ENCODE results near the gene CLCN2. TPM values are rescaled to one million over a fixed set of nuclear protein-coding genes. Genes with fewer than 3 reads are reported as not detected.

CLCN2 gene
- total RNA-seq, 1 donor = 4.3 TPM

DNA sequence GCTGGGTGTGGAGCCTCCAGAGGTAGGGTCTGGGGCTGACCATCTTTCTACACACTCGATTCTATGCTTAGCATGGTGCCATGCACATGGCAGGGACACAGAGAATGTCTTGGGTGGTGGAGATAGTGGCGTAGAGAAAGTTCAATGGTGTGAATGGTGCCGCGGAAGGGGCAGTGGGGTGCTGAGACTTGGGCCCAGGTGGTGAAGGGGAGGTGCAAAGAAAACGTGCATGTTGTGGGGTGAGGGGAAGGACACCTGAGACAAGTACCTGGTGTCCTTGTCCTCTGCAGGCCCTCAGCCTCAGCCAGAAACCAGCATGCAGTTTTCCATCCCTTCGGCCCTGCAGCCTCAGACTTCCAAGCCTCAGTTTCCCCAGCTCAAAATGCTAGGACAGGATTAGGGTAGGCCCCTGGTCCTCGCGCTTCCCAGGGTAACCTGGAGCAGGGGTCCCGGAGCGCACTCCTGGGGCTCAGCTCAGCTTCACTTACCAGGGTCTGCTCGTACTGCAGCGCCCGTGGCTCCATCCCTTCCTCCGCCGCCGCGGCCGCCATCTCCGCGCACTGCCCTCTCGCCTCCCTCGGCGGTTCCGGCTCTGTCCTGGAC is 375 bp downstream of the CLCN2 start:
- peak overlapping the region; percentile 94 for H3K4me2 ChIP-seq (ENCODE audit: insufficient read depth, low read length)
- no peak for DNase-seq (ENCODE audit: insufficient read length, low spot score, missing footprints)
- H3K27ac ChIP-seq (ENCODE audit: low read depth, low read length) = no peak overlapping the region
- peak overlapping the region; percentile 90 for H3K4me3 ChIP-seq (ENCODE audit: insufficient read depth, low read length)
- TF ChIP-seq, protein P1, sequence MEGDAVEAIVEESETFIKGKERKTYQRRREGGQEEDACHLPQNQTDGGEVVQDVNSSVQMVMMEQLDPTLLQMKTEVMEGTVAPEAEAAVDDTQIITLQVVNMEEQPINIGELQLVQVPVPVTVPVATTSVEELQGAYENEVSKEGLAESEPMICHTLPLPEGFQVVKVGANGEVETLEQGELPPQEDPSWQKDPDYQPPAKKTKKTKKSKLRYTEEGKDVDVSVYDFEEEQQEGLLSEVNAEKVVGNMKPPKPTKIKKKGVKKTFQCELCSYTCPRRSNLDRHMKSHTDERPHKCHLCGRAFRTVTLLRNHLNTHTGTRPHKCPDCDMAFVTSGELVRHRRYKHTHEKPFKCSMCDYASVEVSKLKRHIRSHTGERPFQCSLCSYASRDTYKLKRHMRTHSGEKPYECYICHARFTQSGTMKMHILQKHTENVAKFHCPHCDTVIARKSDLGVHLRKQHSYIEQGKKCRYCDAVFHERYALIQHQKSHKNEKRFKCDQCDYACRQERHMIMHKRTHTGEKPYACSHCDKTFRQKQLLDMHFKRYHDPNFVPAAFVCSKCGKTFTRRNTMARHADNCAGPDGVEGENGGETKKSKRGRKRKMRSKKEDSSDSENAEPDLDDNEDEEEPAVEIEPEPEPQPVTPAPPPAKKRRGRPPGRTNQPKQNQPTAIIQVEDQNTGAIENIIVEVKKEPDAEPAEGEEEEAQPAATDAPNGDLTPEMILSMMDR (IDR thresholded peaks at IDR 0.05; ENCODE audit: extremely low read depth, low read depth, low read length) = no peak
- peaks cover 29% of the 10 kb centered on the region for H3K79me2 ChIP-seq (ENCODE audit: insufficient read depth, low read length)
- H3K27me3 ChIP-seq (ENCODE audit: insufficient read depth, low read length) = no peaks in the 10 kb centered on the region
- peaks cover 7% of the 10 kb centered on the region for H4K20me1 ChIP-seq (ENCODE audit: insufficient read depth, low read length)
- H2AFZ ChIP-seq (ENCODE audit: low read length) = peak overlapping the region; percentile 81
- H3K4me1 ChIP-seq (ENCODE audit: insufficient read depth, low read length) = peaks cover 19% of the 10 kb centered on the region
- no peaks in the 10 kb centered on the region for H3K9me3 ChIP-seq (ENCODE audit: low read depth, low read length)
- peaks cover 13% of the 10 kb centered on the region for H3K36me3 ChIP-seq (ENCODE audit: insufficient read depth, low read length)

DNA sequence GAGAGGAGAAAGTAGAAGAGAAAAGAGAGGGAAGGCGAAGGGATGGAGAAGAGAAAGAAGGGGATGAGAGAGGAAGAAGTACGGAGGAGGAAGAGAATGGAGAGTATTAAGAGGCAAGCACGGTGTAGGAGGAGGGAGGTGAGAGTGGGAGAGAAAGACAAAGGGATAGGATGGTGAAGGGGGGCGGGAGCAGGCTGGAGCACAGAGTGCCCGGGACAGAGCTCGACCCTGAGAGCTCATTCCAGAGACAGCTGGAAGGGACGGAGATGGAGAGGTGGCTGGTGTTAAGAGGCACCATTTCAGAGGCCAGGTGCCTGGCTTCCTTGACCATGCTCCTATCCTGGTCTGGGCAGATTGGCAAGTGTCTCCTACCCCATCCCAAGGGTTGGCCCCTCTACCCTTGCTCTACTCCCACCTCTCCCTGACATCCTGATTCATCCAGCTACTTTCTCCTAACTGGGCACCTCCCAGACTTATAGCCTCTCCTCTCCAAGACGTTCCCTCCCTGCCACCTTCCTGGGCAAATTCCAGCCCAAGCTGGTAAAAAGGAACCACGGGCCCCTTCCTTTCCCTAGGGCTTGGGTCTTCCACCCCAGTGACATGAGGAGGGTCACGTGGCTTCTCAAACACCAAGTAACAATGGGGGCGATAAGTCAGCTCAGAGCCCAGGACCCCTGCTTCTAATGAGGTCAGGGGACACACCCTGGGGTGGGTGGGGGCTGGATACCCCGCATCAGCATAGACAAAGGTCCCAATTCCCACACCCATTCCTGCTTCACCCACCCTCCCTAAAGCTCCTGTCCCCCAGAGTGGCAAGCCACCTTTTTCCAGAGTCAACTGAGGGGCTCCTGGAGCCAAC is 1.1 kb downstream of the CLCN2 start:
- H4K20me1 ChIP-seq (ENCODE audit: insufficient read depth, low read length) = peaks cover 7% of the 10 kb centered on the region
- peaks cover 10% of the 10 kb centered on the region for H3K36me3 ChIP-seq (ENCODE audit: insufficient read depth, low read length)
- peaks cover 26% of the 10 kb centered on the region for H3K79me2 ChIP-seq (ENCODE audit: insufficient read depth, low read length)
- H2AFZ ChIP-seq (ENCODE audit: low read length) = peak overlapping the region; percentile 81
- TF ChIP-seq, protein P1 (IDR thresholded peaks at IDR 0.05; ENCODE audit: extremely low read depth, low read depth, low read length) = no peak
- H3K4me3 ChIP-seq (ENCODE audit: insufficient read depth, low read length) = peak overlapping the region; percentile 90
- DNase-seq (ENCODE audit: insufficient read length, low spot score, missing footprints) = no peak
- no peak overlapping the region for H3K27ac ChIP-seq (ENCODE audit: low read depth, low read length)
- no peaks in the 10 kb centered on the region for H3K27me3 ChIP-seq (ENCODE audit: insufficient read depth, low read length)
- H3K9me3 ChIP-seq (ENCODE audit: low read depth, low read length) = no peaks in the 10 kb centered on the region
- H3K4me1 ChIP-seq (ENCODE audit: insufficient read depth, low read length) = peaks cover 27% of the 10 kb centered on the region
- peak overlapping the region; percentile 94 for H3K4me2 ChIP-seq (ENCODE audit: insufficient read depth, low read length)

DNA sequence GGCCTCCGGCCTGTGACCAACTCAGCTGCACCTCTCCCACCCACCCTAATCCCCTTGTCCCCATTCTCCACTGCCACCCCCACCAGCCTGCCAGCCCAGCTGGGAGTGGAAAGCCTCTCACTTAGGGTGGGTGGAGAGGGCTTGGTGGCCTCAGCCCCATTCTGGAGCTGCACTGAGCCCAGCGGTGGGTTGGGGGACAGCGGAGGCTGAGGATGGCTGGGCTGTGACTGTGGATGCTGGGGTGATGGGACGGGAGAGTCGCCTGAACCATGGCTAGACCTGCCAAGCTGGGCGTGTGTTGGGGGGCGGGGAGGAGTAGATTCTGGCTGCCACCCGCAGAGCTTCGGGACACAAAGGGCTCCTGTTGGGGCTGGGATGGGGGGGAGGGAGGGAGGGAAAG is 1.8 kb downstream of the CLCN2 start:
- H3K36me3 ChIP-seq (ENCODE audit: insufficient read depth, low read length) = peaks cover 3% of the 10 kb centered on the region
- peaks cover 25% of the 10 kb centered on the region for H3K4me1 ChIP-seq (ENCODE audit: insufficient read depth, low read length)
- no peak overlapping the region for H3K4me3 ChIP-seq (ENCODE audit: insufficient read depth, low read length)
- no peak overlapping the region for H3K27ac ChIP-seq (ENCODE audit: low read depth, low read length)
- TF ChIP-seq, protein P1 (IDR thresholded peaks at IDR 0.05; ENCODE audit: extremely low read depth, low read depth, low read length) = no peak
- DNase-seq (ENCODE audit: insufficient read length, low spot score, missing footprints) = no peak
- peaks cover 20% of the 10 kb centered on the region for H3K79me2 ChIP-seq (ENCODE audit: insufficient read depth, low read length)
- peaks cover 8% of the 10 kb centered on the region for H4K20me1 ChIP-seq (ENCODE audit: insufficient read depth, low read length)
- H3K4me2 ChIP-seq (ENCODE audit: insufficient read depth, low read length) = no peak overlapping the region
- H3K9me3 ChIP-seq (ENCODE audit: low read depth, low read length) = no peaks in the 10 kb centered on the region
- H3K27me3 ChIP-seq (ENCODE audit: insufficient read depth, low read length) = no peaks in the 10 kb centered on the region
- H2AFZ ChIP-seq (ENCODE audit: low read length) = no peak overlapping the region

DNA sequence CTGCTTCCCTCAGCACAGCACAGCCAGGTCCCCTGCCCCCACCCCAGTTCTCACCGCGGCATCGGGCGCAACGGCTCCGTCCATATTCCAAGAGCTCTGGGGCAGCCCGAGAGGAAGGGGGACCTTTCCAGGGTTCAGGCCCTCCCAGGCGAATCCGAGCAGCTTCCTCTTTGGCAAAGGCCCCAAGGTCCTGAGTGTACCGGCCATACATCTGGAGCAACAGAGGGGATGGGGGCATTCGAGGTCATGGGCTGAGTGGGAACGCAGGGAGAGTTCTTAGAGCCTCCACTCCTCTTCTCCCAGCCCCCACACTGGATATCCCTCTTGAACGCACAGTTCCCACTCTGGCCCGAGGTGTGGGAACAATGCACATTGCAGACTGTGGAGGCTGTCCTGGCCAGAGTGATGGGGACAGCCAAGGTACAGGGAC is 2.5 kb downstream of the CLCN2 start:
- H3K27me3 ChIP-seq (ENCODE audit: insufficient read depth, low read length) = no peaks in the 10 kb centered on the region
- no peak overlapping the region for H3K4me3 ChIP-seq (ENCODE audit: insufficient read depth, low read length)
- peaks cover 18% of the 10 kb centered on the region for H3K4me1 ChIP-seq (ENCODE audit: insufficient read depth, low read length)
- DNase-seq (ENCODE audit: insufficient read length, low spot score, missing footprints) = no peak
- H3K4me2 ChIP-seq (ENCODE audit: insufficient read depth, low read length) = no peak overlapping the region
- no peak overlapping the region for H3K27ac ChIP-seq (ENCODE audit: low read depth, low read length)
- H3K9me3 ChIP-seq (ENCODE audit: low read depth, low read length) = no peaks in the 10 kb centered on the region
- H3K36me3 ChIP-seq (ENCODE audit: insufficient read depth, low read length) = no peaks in the 10 kb centered on the region
- peaks cover 5% of the 10 kb centered on the region for H4K20me1 ChIP-seq (ENCODE audit: insufficient read depth, low read length)
- peaks cover 13% of the 10 kb centered on the region for H3K79me2 ChIP-seq (ENCODE audit: insufficient read depth, low read length)
- no peak overlapping the region for H2AFZ ChIP-seq (ENCODE audit: low read length)
- TF ChIP-seq, protein P1 (IDR thresholded peaks at IDR 0.05; ENCODE audit: extremely low read depth, low read depth, low read length) = no peak

Data from osteoblast (primary cell).